HEK293 (cell line): ENCODE results near the gene PRR23A.

Experiments
- CTCF ChIA-PET: fragments of 350-600 bp; formaldehyde crosslinking; extraction: SDS; loops from one replicate; lab custom pipeline; 2021; ENCODE audit warnings: antibody characterized with exemption; lab: Yijun Ruan, JAX
- POLR2A ChIA-PET: fragments of 300-600 bp; formaldehyde crosslinking; extraction: SDS; loops from one replicate; lab custom pipeline; 2020; ENCODE audit warnings: antibody characterized with exemption, inconsistent platforms; lab: Yijun Ruan, JAX
- H3K27ac ChIP-seq: fragments of 200-500 bp; sonication (Bioruptor generic); 2 replicates; pipeline ENCODE4 v1.5.1; 2014; ENCODE audit warnings: low read depth, low read length, control low read depth, inconsistent platforms; ENCODE audit errors: extremely low read depth
- H3K36me3 ChIP-seq, 2 experiments: fragments of 200-500 bp in 1 of 2; sonication (Bioruptor generic) in 1 of 2; 1 replicate in 1 of 2; 2 replicates in 1 of 2; pipeline ENCODE4 v1.5.1; 2014 to 2017; ENCODE audit warnings: inconsistent platforms in 2 of 2, low read length in 2 of 2; ENCODE audit not compliant: control insufficient read depth in 2 of 2, insufficient read depth in 1 of 2
- H3K4me1 ChIP-seq: fragments of 200-500 bp; sonication (Bioruptor generic); 2 replicates; pipeline ENCODE4 v1.5.1; 2014; ENCODE audit warnings: mild to moderate bottlenecking, low read length, inconsistent platforms; ENCODE audit not compliant: control insufficient read depth, insufficient read depth
- H3K4me3 ChIP-seq: 2 replicates; pipeline ENCODE4 v1.5.1; 2011; ENCODE audit warnings: low read depth, mild to moderate bottlenecking, control low read depth, low read length, moderate library complexity
- H3K9me3 ChIP-seq: fragments of 200-500 bp; sonication (Bioruptor generic); 2 replicates; pipeline ENCODE4 v1.5.1; 2014; ENCODE audit warnings: low read depth, low read length, inconsistent platforms; ENCODE audit not compliant: control insufficient read depth, insufficient read depth
- HOXA7 ChIP-seq: sonication (generic); formaldehyde crosslinking; IDR thresholded peaks from 2 replicates; pipeline ENCODE4 v1.8.1; 2022; ENCODE audit warnings: missing genetic modification reagents, borderline replicate concordance
- RBAK ChIP-seq: fragments of 450-650 bp; formaldehyde crosslinking; IDR thresholded peaks from 2 replicates; pipeline ENCODE4 v1.5.1; 2016; ENCODE audit warnings: missing biosample characterization, missing genetic modification characterization
- SCRT1 ChIP-seq: fragments of 450-650 bp; formaldehyde crosslinking; IDR thresholded peaks from 2 replicates; pipeline ENCODE4 v1.5.1; 2016; ENCODE audit warnings: missing biosample characterization, missing genetic modification characterization, borderline replicate concordance
- TCF7L2 ChIP-seq: IDR thresholded peaks from 2 replicates; pipeline ENCODE4 v1.6.1; 2011; ENCODE audit warnings: low read depth, mild to moderate bottlenecking, inconsistent platforms, low read length, moderate library complexity, borderline replicate concordance
- ZBTB17 ChIP-seq: fragments of 450-650 bp; formaldehyde crosslinking; IDR thresholded peaks from 2 replicates; pipeline ENCODE4 v1.5.1; 2016; ENCODE audit warnings: missing biosample characterization, missing genetic modification characterization
- ZNF138 ChIP-seq: fragments of 450-650 bp; formaldehyde crosslinking; IDR thresholded peaks from 2 replicates; pipeline ENCODE4 v1.5.1; 2016; ENCODE audit warnings: missing biosample characterization, missing genetic modification characterization, borderline replicate concordance
- ZNF155 ChIP-seq: fragments of 450-650 bp; formaldehyde crosslinking; IDR thresholded peaks from 2 replicates; pipeline ENCODE4 v1.5.1; 2016; ENCODE audit warnings: missing biosample characterization, missing genetic modification characterization
- ZNF157 ChIP-seq: fragments of 450-650 bp; formaldehyde crosslinking; IDR thresholded peaks from 2 replicates; pipeline ENCODE4 v1.5.1; 2016; ENCODE audit warnings: missing biosample characterization, missing genetic modification characterization
- ZNF174 ChIP-seq: fragments of 450-650 bp; formaldehyde crosslinking; IDR thresholded peaks from 2 replicates; pipeline ENCODE4 v1.5.0; 2017; ENCODE audit warnings: missing biosample characterization, mild to moderate bottlenecking, missing genetic modification characterization
- ZNF2 ChIP-seq: fragments of 450-650 bp; formaldehyde crosslinking; IDR thresholded peaks from 2 replicates; pipeline ENCODE4 v1.5.1; 2016; ENCODE audit warnings: missing biosample characterization, missing genetic modification characterization
- ZNF366 ChIP-seq: fragments of 450-650 bp; formaldehyde crosslinking; conservative IDR thresholded peaks from 2 replicates; pipeline ENCODE4 v1.5.1; 2016; ENCODE audit warnings: missing biosample characterization, missing genetic modification characterization
- ZNF664 ChIP-seq: fragments of 450-650 bp; formaldehyde crosslinking; IDR thresholded peaks from 2 replicates; pipeline ENCODE4 v1.5.1; 2016; ENCODE audit warnings: missing biosample characterization, missing genetic modification characterization
- ZNF791 ChIP-seq: fragments of 450-650 bp; formaldehyde crosslinking; IDR thresholded peaks from 2 replicates; pipeline ENCODE4 v1.5.1; 2016; ENCODE audit warnings: missing biosample characterization, missing genetic modification characterization
- ZSCAN5A ChIP-seq: fragments of 450-650 bp; formaldehyde crosslinking; IDR thresholded peaks from 2 replicates; pipeline ENCODE4 v1.5.1; 2016; ENCODE audit warnings: missing biosample characterization, missing genetic modification characterization
- TF ChIP-seq, protein P1 (sequence below): fragments of 450-650 bp; formaldehyde crosslinking; conservative IDR thresholded peaks from 2 replicates; pipeline ENCODE4 v1.5.1; 2016; ENCODE audit warnings: low read depth, missing biosample characterization, missing genetic modification characterization
- TF ChIP-seq, protein P2 (sequence below): fragments of 450-650 bp; formaldehyde crosslinking; IDR thresholded peaks from 2 replicates; pipeline ENCODE4 v1.5.1; 2016; ENCODE audit warnings: missing biosample characterization, missing genetic modification characterization
- TF ChIP-seq, protein P3 (sequence below): fragments of 450-650 bp; formaldehyde crosslinking; IDR thresholded peaks from 2 replicates; pipeline ENCODE4 v1.5.1; 2017; ENCODE audit warnings: missing biosample characterization, missing genetic modification characterization
- TF ChIP-seq, protein P4 (sequence below): fragments of 450-650 bp; formaldehyde crosslinking; IDR thresholded peaks from 2 replicates; pipeline ENCODE4 v1.5.1; 2016; ENCODE audit warnings: missing biosample characterization, missing genetic modification characterization, borderline replicate concordance

The PRR23A gene

DNA sequence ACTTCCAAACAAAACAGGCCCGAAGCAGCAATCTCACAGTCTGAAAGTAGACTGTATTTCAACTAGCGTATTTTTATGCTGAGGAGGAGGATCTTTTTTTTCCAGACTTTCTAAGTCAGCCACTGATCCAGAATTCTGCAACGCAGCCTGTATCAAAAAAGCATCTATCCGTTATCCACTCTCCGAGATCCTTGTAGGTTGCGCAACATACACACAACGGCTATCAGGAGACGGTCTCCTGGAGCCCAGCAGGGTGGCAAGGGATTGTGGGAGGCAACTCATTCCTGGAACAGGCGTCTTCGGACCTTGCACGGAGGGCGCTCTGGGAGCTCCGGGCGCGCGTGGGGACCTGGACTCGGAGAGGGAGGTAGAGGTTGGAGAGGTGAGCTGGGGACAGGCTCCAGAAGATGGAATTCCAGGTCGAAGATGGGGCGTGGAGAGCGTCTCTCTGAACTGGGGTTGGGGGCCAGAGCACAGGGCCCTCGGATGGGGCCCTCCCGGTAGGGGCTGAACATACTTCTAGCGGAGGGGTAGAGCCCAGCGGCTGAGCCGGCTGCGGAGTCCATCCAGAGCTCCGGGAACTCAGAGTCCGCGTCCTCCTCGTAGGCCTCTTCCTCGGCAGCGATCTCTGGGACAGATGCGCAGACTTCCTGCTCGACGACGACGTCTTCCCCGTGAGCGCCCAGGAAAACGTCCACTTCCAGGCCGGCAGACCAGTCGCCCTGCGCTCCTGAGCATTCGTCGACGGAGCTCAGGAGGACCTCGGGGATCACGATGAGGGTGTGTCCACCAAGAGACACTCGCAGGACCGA is 37.7 kb upstream of the PRR23A start:
- H3K4me1 ChIP-seq: no peaks in the 10 kb centered on the region
- H3K36me3 ChIP-seq: no peaks in the 10 kb centered on the region
- ChIA-PET CTCF (interaction anchor here (0.6 kb wide), 1 partner anchor 938 kb away, joined by 3 read pairs; no protein-coding TSS in a partner anchor), POLR2A (no interaction called here)
- H3K27ac ChIP-seq: no peak overlapping the region
- H3K9me3 ChIP-seq: no peaks in the 10 kb centered on the region
- no peak overlapping the region for H3K4me3 ChIP-seq
- TF ChIP-seq, protein P1, sequence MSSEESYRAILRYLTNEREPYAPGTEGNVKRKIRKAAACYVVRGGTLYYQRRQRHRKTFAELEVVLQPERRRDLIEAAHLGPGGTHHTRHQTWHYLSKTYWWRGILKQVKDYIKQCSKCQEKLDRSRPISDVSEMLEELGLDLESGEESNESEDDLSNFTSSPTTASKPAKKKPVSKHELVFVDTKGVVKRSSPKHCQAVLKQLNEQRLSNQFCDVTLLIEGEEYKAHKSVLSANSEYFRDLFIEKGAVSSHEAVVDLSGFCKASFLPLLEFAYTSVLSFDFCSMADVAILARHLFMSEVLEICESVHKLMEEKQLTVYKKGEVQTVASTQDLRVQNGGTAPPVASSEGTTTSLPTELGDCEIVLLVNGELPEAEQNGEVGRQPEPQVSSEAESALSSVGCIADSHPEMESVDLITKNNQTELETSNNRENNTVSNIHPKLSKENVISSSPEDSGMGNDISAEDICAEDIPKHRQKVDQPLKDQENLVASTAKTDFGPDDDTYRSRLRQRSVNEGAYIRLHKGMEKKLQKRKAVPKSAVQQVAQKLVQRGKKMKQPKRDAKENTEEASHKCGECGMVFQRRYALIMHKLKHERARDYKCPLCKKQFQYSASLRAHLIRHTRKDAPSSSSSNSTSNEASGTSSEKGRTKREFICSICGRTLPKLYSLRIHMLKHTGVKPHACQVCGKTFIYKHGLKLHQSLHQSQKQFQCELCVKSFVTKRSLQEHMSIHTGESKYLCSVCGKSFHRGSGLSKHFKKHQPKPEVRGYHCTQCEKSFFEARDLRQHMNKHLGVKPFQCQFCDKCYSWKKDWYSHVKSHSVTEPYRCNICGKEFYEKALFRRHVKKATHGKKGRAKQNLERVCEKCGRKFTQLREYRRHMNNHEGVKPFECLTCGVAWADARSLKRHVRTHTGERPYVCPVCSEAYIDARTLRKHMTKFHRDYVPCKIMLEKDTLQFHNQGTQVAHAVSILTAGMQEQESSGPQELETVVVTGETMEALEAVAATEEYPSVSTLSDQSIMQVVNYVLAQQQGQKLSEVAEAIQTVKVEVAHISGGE (tag by site-specific recombination): no peak
- TF ChIP-seq RBAK (tag by site-specific recombination) (no peak), ZNF791 (no peak), ZNF366 (no peak), ZBTB17 (tag by site-specific recombination) (no peak), TCF7L2 (no peak), ZNF2 (tag by site-specific recombination) (no peak), ZNF174 (tag by site-specific recombination) (no peak), ZSCAN5A (tag by site-specific recombination) (no peak), HOXA7 (CRISPR knock-in tag) (no peak), ZNF138 (tag by site-specific recombination) (no peak), ZNF155 (tag by site-specific recombination) (no peak), SCRT1 (tag by site-specific recombination) (no peak), ZNF664 (tag by site-specific recombination) (no peak), ZNF157 (tag by site-specific recombination) (no peak)
- TF ChIP-seq, protein P2, sequence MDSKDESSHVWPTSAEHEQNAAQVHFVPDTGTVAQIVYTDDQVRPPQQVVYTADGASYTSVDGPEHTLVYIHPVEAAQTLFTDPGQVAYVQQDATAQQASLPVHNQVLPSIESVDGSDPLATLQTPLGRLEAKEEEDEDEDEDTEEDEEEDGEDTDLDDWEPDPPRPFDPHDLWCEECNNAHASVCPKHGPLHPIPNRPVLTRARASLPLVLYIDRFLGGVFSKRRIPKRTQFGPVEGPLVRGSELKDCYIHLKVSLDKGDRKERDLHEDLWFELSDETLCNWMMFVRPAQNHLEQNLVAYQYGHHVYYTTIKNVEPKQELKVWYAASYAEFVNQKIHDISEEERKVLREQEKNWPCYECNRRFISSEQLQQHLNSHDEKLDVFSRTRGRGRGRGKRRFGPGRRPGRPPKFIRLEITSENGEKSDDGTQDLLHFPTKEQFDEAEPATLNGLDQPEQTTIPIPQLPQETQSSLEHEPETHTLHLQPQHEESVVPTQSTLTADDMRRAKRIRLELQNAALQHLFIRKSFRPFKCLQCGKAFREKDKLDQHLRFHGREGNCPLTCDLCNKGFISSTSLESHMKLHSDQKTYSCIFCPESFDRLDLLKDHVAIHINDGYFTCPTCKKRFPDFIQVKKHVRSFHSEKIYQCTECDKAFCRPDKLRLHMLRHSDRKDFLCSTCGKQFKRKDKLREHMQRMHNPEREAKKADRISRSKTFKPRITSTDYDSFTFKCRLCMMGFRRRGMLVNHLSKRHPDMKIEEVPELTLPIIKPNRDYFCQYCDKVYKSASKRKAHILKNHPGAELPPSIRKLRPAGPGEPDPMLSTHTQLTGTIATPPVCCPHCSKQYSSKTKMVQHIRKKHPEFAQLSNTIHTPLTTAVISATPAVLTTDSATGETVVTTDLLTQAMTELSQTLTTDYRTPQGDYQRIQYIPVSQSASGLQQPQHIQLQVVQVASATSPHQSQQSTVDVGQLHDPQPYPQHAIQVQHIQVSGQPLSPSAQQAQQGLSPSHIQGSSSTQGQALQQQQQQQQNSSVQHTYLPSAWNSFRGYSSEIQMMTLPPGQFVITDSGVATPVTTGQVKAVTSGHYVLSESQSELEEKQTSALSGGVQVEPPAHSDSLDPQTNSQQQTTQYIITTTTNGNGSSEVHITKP: no peak
- TF ChIP-seq, protein P3, sequence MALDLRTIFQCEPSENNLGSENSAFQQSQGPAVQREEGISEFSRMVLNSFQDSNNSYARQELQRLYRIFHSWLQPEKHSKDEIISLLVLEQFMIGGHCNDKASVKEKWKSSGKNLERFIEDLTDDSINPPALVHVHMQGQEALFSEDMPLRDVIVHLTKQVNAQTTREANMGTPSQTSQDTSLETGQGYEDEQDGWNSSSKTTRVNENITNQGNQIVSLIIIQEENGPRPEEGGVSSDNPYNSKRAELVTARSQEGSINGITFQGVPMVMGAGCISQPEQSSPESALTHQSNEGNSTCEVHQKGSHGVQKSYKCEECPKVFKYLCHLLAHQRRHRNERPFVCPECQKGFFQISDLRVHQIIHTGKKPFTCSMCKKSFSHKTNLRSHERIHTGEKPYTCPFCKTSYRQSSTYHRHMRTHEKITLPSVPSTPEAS: no peak
- TF ChIP-seq, protein P4, sequence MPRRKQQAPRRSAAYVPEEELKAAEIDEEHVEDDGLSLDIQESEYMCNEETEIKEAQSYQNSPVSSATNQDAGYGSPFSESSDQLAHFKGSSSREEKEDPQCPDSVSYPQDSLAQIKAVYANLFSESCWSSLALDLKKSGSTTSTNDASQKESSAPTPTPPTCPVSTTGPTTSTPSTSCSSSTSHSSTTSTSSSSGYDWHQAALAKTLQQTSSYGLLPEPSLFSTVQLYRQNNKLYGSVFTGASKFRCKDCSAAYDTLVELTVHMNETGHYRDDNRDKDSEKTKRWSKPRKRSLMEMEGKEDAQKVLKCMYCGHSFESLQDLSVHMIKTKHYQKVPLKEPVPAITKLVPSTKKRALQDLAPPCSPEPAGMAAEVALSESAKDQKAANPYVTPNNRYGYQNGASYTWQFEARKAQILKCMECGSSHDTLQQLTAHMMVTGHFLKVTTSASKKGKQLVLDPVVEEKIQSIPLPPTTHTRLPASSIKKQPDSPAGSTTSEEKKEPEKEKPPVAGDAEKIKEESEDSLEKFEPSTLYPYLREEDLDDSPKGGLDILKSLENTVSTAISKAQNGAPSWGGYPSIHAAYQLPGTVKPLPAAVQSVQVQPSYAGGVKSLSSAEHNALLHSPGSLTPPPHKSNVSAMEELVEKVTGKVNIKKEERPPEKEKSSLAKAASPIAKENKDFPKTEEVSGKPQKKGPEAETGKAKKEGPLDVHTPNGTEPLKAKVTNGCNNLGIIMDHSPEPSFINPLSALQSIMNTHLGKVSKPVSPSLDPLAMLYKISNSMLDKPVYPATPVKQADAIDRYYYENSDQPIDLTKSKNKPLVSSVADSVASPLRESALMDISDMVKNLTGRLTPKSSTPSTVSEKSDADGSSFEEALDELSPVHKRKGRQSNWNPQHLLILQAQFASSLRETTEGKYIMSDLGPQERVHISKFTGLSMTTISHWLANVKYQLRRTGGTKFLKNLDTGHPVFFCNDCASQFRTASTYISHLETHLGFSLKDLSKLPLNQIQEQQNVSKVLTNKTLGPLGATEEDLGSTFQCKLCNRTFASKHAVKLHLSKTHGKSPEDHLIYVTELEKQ (tag by site-specific recombination): no peak
- TF ChIP-seq, all 188 proteins: peak for 0
